Measurements from ENCODE around the gene HOXB9.

HOXB9 gene

DNA sequence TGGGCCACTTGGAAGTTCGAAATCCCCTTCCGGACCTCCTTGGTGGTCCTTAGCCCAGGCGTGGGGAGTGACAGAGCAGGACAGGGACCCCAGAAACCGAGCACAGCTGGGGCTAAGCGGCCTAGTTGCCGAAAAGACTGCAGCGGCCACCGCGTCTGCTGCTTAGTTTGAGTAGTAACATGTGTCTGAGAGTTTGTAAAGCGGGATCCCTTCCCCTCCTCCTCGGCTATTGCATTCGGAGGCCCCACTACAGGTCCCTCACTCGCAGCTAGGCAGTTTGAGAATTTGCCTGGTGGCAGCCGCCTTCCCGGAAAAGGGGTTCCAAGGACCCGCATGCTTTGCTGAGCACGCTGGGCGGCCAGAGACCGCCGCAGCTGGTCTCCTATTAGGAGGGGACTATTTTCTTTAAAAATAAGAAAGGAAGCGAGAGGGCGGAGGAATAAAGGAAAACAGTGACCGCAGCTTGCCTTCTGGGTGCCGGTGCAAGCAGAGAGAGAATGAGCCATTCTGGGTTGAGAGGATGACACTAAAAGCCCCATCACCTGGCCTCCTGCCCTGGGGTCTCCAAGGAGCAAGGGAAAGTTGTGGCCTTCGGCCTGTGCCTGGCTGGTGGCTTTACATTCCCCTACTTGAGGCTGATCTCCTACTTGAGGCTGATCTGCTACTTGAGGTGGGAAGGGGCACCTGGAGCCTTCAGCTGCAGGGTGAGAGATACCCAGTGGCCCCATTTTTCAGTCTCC is 31.4 kb downstream of the HOXB9 start:
- no peak for DNase-seq

DNA sequence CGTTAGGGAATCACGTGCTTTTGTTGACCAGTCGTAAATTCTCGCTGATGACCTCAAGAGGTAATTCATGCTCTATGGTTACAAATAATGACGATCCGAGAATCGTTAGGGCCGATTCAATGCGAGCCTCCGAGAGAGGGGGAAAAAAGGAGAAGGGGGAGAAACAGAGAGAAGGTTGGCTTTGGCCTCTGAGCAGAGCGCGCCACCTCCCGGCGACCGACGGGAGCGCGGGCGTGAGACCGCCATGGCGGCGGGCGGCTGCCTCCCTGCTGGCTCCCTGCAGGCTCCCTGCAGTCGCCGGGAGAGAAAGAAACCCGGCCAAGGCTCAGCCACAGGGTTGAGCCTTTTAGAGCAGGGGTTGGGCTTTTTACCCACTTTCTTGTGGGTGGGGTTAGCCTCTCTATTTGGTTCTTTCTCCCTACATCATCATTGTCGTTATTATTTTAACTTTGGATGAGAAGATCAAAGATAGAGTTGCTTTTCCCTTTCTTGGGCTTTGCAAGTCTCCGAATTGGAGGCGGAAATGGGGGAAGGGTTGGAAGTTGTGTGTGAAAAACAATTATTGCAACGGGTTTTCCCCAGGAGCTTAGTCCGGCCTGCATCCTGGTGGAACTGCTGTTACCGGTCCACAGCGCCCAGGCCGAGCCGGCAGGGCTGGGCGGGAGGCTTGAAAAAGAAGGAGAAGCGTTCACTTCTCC is 32.2 kb downstream of the HOXB9 start:
- DNase-seq = peak; percentile 85

DNA sequence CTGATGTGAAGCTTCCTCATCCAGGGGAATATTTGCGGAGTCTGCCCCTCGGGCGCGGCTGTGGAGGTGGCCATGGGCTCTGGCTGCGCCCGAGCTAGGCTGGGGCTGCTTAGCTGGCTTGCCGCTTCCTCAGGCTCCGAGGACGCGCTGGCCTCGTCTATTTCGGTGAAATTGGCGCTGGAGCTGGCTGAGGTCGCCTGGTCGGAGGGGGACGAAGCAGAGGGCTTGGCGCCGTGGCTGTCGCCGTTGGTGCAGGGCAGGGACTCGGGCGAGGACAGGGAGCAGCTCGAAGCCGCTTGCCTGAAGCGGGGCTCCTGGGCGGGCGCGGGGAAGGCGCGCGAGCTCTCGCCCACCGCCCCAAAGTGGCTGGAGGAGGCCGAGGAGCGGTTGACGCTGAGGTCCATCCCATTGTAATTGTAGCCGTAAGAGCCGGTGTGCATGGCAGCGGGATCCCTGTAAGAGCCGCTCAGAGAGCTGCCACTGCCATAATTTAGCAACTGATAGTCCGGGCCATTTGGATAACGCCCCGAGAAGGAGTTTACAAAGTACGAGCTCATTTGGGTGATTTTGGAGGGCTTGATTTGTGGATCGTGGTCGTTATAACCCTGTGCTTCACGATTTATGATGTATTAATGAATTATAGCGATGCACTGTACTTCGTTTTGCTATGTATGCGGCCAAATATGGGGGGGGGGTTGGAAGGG is 32.9 kb downstream of the HOXB9 start, which contains the start of gene HOXB5:
Gene HOXB5, minus strand, starts transcription at position 654 of the 704 bp plus-strand sequence. Its CDS starts 97 bp downstream, at position 557.
- DNase-seq = no peak

- no peak for DNase-seq
Observed at GRCh38 chr17:48592577-48592976, 33.6 kb downstream of the HOXB9 start.

DNA sequence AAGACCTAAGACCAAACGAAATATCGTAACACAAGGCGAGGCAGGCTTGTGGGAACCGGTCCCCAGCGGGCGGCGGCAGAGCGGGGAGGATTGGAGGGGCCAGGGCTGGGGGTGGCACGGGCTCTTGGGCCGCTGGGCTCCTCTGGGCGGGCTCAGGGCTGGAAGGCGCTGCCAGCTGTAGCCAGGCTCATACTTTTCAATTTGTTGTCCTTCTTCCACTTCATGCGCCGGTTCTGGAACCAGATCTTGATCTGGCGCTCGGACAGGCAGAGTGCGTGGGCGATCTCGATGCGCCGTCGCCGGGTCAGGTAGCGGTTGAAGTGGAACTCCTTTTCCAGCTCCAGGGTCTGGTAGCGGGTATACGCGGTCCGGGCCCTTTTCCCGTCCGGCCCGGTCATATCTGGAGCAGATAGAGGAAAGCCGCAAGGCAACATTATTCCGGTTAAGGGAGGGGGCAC is 34.1 kb downstream of the HOXB9 start:
- no peak for DNase-seq

DNA sequence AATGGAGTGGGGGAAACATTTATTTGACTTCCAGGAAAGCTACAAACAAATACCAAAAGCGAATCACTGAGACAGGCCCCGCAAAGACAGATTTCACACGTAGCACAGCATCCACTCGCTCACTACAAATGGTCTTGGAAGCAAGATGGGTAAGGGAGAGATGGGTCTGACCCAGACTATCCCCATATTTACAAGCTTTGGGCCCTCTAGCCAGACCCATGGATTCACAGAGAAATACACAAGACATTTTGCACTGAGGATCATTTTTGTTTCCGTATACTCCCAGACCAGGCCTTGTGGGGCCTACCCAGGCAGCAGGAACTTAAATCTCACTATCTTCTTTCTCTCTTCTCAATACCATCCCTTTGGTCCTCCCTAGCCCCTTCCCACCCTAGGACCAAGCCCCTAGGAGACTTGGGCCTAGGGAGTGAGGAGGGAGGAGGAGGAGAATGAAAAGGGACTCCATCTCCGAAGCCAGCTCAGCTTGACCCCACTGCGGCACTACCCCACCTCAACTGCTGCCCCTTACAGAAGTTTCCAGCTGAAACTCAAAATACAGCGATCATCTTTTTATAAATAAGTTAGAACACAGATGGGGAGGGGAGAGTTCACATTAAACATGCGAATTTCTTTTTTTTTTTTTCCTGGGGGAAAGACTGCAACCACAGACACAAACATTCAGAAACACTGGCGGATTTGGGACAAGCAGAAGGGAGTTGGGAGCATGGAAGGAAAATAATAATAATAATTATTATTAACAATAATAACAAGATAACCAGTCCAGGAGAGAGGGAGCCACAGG is 34.7 kb downstream of the HOXB9 start:
- no peak for DNase-seq

- DNase-seq = no peak
Observed at GRCh38 chr17:48590607-48591161, 35.5 kb downstream of the HOXB9 start.

DNA sequence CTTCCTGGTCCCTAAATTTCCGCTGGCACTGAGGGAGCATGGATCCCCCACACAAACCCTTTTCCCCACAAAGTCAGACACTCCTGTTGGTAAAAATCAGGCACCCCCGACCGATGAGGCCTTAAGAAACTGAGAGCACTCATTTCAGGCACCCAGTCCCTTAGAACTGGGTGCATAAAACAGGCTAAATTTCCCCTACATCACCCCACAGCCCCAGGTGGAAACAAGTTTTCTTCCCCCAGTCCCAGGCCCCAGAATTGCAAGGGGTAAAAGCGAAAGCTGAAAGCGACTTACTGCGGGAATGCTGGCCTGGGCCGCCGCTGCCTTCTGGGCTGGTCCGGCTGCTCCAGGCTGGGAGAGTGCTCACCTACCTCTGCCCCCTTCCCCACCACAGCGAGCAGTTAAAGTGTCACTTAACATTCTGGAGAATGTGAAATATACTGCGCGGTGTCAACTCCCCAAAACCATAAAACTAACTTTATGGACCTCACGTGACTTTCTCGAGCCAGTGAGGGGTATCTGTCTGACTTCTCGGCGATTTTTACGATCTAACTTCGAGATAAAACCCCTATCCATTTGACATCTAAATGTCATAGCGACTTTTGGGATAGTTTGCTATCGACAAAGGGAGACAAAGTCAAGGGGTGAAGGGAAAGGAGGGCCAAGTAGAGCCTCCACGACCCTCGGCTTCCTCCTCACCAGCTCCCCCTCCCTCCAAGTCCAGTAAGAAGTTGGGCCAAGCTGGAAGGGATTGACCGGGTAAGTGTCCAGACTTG is 36.1 kb downstream of the HOXB9 start, which contains the start of gene HOXB3:
Gene HOXB3, minus strand, starts transcription at position 411 of the 776 bp plus-strand sequence. CDS start 37,767 bp downstream, outside the sequence.
- no peak for DNase-seq

DNA sequence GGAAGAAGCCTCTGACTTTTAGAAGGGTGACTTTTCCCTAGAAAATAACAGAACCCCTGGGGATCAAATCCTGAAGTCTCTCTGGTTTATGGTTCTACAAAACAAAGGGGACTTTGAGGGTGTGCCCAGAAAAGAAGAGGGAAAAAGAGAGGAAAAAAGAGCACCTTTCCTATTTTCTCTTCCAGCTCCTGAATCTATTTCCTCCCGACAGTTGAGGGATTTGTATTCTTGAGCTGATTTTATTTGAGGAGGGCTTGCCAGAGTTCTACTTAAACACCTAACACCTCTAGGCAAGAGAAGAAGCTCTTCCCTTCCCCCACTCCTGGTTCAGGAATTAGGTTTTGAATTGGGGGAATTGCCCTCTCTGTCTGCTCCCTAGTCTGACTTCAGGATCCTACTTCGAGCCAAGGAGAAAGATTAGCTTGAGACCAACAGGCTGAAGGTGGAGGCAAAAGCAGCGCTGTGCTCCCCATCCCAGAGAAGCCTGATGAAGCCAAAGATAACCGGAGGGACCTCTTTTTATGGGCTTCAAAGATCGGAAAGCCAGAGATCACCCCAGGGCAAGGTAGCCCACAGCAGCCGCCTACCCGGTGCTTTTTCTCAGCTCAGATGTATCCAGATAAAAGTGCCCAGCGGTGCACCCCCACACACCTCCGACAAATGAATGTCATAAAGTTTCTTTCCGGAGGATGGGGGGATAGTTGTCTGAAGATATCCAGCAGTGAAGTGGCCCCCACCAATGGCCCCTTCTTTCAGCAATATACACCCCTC is 36.9 kb downstream of the HOXB9 start:
- DNase-seq = no peak

GRCh38 chr17:48588528-48588927 is 37.6 kb downstream of the HOXB9 start:
- DNase-seq = no peak

DNA sequence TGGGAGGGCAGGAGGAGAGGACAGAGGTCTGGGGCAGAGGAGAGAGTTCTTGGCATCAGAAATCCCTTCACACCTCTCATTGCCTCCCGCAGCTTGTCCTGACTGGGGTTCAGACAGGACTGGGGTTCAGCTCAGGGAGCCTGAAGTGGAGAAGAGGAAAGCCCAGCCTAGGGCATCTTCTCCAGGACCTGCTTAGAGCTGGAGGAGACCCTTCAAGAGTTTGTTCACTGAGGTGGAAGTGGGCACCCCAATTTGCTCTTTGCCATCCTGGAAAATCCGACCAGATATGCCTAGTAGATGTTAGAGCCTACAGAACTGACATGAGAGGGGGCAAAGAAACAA is 38.1 kb downstream of the HOXB9 start:
- no peak for DNase-seq

GRCh38 chr17:48587276-48588073 is 38.7 kb downstream of the HOXB9 start:
- DNase-seq = no peak

- DNase-seq = peak; percentile 32
Observed at GRCh38 chr17:48586355-48587258, 39.6 kb downstream of the HOXB9 start.

DNA sequence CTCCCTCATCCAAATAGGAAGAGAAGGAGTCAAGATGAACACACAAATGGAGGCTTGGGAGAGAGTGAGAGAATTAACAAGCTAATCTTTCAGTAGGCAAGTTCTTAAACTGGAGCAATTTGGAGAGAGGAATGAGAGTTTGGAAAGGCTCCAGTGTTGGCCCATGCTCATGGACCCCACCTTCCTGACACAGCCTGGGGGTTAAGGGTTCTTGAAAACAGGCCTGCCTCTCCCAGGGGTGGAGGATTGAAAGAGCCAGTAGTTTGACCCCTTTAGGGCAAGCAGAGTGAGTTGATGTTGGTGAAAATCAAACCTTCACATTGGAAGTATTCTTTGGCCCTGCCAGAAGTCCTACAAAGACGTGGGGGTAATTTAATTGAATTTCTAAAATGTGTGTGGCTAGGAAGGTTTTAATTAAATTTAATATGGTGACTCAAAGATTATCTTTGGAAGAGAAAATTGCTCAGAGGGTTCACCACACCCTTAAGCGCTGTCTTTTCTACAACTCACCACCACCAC is 41.9 kb downstream of the HOXB9 start:
- DNase-seq = no peak

- DNase-seq = no peak
Observed at GRCh38 chr17:48583708-48584222, 42.4 kb downstream of the HOXB9 start.

DNA sequence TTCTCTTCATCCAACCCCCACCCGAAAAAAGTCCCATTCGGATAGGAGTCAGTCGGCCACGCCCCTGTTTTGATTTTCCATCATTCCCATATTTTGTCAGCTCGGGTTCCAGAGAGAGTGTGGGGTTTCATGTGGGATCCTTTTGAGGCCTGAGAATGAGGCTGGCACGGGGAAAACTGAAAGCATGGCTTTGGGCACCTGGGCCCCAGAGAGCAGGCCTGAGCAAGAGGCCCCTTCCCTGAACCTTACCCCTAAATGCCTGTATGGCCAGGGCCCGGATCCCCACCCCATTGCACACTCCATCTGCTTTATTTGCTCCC is 43.4 kb downstream of the HOXB9 start:
- no peak for DNase-seq

DNA sequence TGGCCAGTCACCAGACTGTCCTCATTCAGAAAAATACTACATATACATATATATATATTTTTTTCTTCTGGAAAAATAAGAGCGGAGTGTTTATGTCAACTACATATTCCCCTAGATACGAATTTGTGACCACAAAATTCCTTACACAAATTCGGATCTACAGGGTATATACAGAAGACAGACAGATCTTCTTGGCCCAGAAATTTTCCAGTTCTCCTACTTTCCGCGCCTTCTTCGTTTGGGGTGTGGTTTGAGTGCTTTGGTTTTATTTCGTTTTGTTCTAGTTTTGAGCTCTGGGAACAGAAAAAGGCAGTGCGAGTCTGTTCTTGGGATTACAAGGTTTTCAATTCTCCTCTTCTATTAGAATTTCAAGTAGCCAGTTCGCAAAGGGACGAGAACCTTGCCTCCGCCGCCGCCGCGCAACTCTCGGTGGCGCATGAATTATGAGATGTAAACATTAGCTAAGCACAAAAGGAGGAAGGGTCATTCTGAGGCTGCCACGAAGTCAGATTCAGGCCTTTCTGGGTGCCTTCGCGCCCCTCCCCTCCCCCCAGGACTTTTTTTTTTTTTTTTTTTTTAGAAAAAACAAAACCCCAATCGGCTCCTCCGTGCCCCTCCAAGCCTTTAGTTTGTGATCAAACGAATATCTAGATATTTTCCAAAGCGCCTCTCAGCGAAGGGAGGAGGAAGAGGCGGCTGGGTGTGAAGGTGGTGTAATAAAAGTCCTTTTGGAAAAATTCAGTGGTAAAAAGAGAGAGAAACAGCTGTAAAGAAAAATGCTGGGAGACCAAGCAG is 46.2 kb downstream of the HOXB9 start:
- DNase-seq = no peak

- DNase-seq = no peak
Observed at GRCh38 chr17:48579471-48579759, 46.7 kb downstream of the HOXB9 start.

All from CD4-positive, alpha-beta T cell treated with Interleukin-10 for 1 hour (primary cell).